Liver (tissue), 3 donors: Measurements from ENCODE around the gene ANKRD18B.
"Not testable (repeated sequence)": the region's sequence is repeated elsewhere in the genome, so short reads cannot be mapped to it uniquely, and the experiment has no call there.

Experiments
- CTCF ChIP-seq: fragments of 150-350 bp; IDR thresholded peaks from 2 replicates; pipeline ENCODE4 v1.5.1; 2017; ENCODE audit warnings: improper control_type of control experiment, low read depth, low read length; ENCODE audit not compliant: missing input control
- EGR1 ChIP-seq, 2 donors: IDR thresholded peaks; 2 replicates each; pipeline ENCODE4 v1.6.1; 2016 to 2018; ENCODE audit warnings: antibody characterized with exemption in 2 of 2, low read depth in 2 of 2
- GABPA ChIP-seq, 2 donors: IDR thresholded peaks in 1 of 2; conservative IDR thresholded peaks in 1 of 2; 2 replicates each; pipeline ENCODE4 v1.6.1; 2016; ENCODE audit warnings: antibody characterized with exemption in 2 of 2, mild to moderate bottlenecking in 1 of 2, moderate library complexity in 1 of 2
- MAX ChIP-seq: IDR thresholded peaks from 2 replicates; pipeline ENCODE4 v1.6.1; 2016; ENCODE audit warnings: antibody characterized with exemption
- NR2F2 ChIP-seq: IDR thresholded peaks from 2 replicates; pipeline ENCODE4 v1.6.1; 2016; ENCODE audit warnings: antibody characterized with exemption
- REST ChIP-seq: IDR thresholded peaks from 2 replicates; pipeline ENCODE4 v1.6.1; 2016; ENCODE audit warnings: antibody characterized with exemption, mild to moderate bottlenecking
- TAF1 ChIP-seq: conservative IDR thresholded peaks from 2 replicates; pipeline ENCODE4 v1.6.1; 2016; ENCODE audit warnings: antibody characterized with exemption, mild to moderate bottlenecking
- YY1 ChIP-seq: IDR thresholded peaks from 2 replicates; pipeline ENCODE4 v1.6.1; 2016; ENCODE audit warnings: antibody characterized with exemption, mild to moderate bottlenecking
- donor health status: healthy.
- donor health status: healthy.

DNA sequence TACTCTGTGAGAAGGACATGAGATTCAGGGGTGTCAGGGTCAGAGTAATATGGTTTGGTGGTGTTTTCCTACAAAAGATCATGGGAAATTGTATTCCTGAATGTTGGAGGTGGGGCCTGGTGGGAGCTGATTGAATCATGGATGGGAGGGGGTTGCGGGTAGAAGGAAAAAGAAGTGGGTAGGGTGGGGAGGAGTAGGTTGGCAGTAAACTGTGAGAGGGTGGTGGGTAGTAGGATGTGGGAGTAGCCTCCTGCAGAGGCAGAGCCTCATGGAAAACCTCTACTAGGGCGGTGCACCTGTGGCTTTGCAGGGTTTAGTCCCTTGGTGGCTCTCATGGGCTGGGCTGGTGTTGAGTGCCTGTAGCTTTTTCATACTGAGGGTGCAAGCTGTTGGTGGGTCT is 66.8 kb downstream of the ANKRD18B start:
- not testable (repeated sequence) for TF ChIP-seq CTCF; MAX; REST; TAF1; YY1; GABPA (IDR thresholded peaks at IDR 0.05 in 1 of 2, conservative IDR thresholded peaks at IDR 0.05 in 1 of 2); EGR1 (IDR thresholded peaks at IDR 0.05; ENCODE audit: low read depth in 2 of 2); NR2F2
